ENCODE results near the gene USP20.

USP20 gene

GRCh38 chr9:129811967-129812363 lies 23.3 kb upstream of the USP20 start:
- in situ Hi-C loops (cut with MboI; ENCODE audit: low sequenced_read_pairs, unreplicated experiment), result no loop called here
- no peak for TF ChIP-seq CTCF (IDR thresholded peaks at IDR 0.05; ENCODE audit: borderline replicate concordance, control extremely low read depth, extremely low read depth, insufficient read depth, missing control alignments)
- no peak for DNase-seq (ENCODE audit: low spot score)

GRCh38 chr9:129812385-129812784 lies 22.9 kb upstream of the USP20 start:
- no peak for DNase-seq (ENCODE audit: low spot score)
- in situ Hi-C loops (cut with MboI; ENCODE audit: low sequenced_read_pairs, unreplicated experiment), result no loop called here
- TF ChIP-seq CTCF (IDR thresholded peaks at IDR 0.05; ENCODE audit: borderline replicate concordance, control extremely low read depth, extremely low read depth, insufficient read depth, missing control alignments), result no peak

GRCh38 chr9:129813661-129814060 lies 21.6 kb upstream of the USP20 start:
- DNase-seq (ENCODE audit: low spot score), result no peak
- no peak for TF ChIP-seq CTCF (IDR thresholded peaks at IDR 0.05; ENCODE audit: borderline replicate concordance, control extremely low read depth, extremely low read depth, insufficient read depth, missing control alignments)
- in situ Hi-C loops (cut with MboI; ENCODE audit: low sequenced_read_pairs, unreplicated experiment), result no loop called here

GRCh38 chr9:129814432-129815223 lies 20.6 kb upstream of the USP20 start:
- TF ChIP-seq CTCF (IDR thresholded peaks at IDR 0.05; ENCODE audit: borderline replicate concordance, control extremely low read depth, extremely low read depth, insufficient read depth, missing control alignments), result no peak
- no peak for DNase-seq (ENCODE audit: low spot score)
- in situ Hi-C loops (cut with MboI; ENCODE audit: low sequenced_read_pairs, unreplicated experiment), result no loop called here

GRCh38 chr9:129815278-129815677 lies 20.0 kb upstream of the USP20 start:
- DNase-seq (ENCODE audit: low spot score), result no peak
- in situ Hi-C loops (cut with MboI; ENCODE audit: low sequenced_read_pairs, unreplicated experiment), result no loop called here
- TF ChIP-seq CTCF (IDR thresholded peaks at IDR 0.05; ENCODE audit: borderline replicate concordance, control extremely low read depth, extremely low read depth, insufficient read depth, missing control alignments), result no peak

- TF ChIP-seq CTCF (IDR thresholded peaks at IDR 0.05; ENCODE audit: borderline replicate concordance, control extremely low read depth, extremely low read depth, insufficient read depth, missing control alignments), result no peak
- DNase-seq (ENCODE audit: low spot score), result no peak
- in situ Hi-C loops (cut with MboI; ENCODE audit: low sequenced_read_pairs, unreplicated experiment), result no loop called here
Measured at GRCh38 chr9:129816501-129817435, 18.5 kb upstream of the USP20 start.

Measured in GM13976 (cell line).